Tibial artery (tissue), 4 donors: ENCODE data around the gene RAB19.

Source experiments
- DNase-seq, 2 donors: peaks; one replicate each; pipeline ENCODE4 v3.0.0-alpha.2; 2019
- H3K27ac ChIP-seq, 2 donors: fragments of 200-600 bp; sonication (generic) in 1 of 2; 1 replicate in 1 of 2; 2 replicates in 1 of 2; pipeline ENCODE4 v1.5.1; 2018 to 2019; ENCODE audit warnings: mild to moderate bottlenecking in 1 of 2
- H3K27me3 ChIP-seq, 2 donors: fragments of 200-600 bp; sonication (generic) in 1 of 2; one replicate each; pipeline versions ENCODE4 v1.5.1 to v1.6.0; 2016 to 2019
- H3K36me3 ChIP-seq, 3 donors: fragments of 200-600 bp; sonication (generic) in 2 of 3; one replicate each; pipeline ENCODE4 v1.5.1; 2016 to 2019; ENCODE audit warnings: mild to moderate bottlenecking in 2 of 3
- H3K4me1 ChIP-seq, 4 donors: fragments of 200-600 bp; sonication (generic) in 2 of 4; 1 replicate in 3 of 4; 2 replicates in 1 of 4; pipeline ENCODE4 v1.5.1; 2016 to 2019
- H3K4me3 ChIP-seq, 2 donors: fragments of 200-600 bp; sonication (generic) in 1 of 2; 1 replicate in 1 of 2; 2 replicates in 1 of 2; pipeline ENCODE4 v1.5.1; 2018 to 2019; ENCODE audit warnings: mild to moderate bottlenecking in 2 of 2
- H3K9me3 ChIP-seq, 3 donors: fragments of 200-600 bp; sonication (generic) in 1 of 3; one replicate each; pipeline ENCODE4 v1.5.1; 2016 to 2019
- intact Hi-C: fragments of 100-400 bp; cut with DNase I; formaldehyde crosslinking; loops from one replicate; pipeline ENCODE4 v1.15.0; 2023; ENCODE audit warnings: low total_unique reads
- TF ChIP-seq, protein P1 (sequence below), 2 experiments: fragments of 200-600 bp in 1 of 2; fragments of 450-650 bp in 1 of 2; IDR thresholded peaks; one replicate each; pipeline ENCODE4 v1.5.1; 2017 to 2019; ENCODE audit warnings: antibody characterized with exemption in 2 of 2, mild to moderate bottlenecking in 1 of 2, moderate library complexity in 1 of 2

RAB19 gene

DNA sequence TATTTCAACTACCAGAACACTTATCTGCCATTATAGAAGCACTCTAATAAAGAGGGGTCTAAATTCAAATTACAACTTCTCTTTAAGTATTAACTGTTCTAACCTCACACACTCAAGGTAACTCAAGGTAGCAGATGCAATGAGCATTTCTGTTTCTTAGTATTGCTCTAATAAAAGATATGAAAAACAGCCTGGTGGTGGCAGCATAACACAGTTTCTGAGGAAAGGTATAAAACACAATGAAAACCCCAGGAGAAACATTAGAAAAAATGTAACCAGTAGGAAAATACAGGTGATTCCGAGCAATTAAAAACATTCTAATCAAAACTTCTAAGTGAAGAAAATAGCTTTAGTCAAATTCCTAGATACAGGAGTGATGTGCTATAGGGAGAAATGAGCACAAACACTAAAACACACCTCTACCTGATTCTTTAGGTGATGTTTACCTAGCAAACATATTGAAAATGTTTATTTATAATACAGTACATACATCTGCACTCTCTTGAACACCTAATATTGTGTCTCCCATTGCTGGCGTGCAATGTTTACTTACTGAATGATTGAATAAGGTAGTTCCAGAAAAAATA, 72.0 kb downstream of the RAB19 start:
- Histone ChIP-seq H3K9me3 (no peaks in the 10 kb centered on the region), H3K27ac (no peak overlapping the region), H3K36me3 (peaks cover 0 to 13% (median 10%) of the 10 kb centered on the region in 3 donors), H3K4me1 (peaks cover 0 to 21% (median 15%) of the 10 kb centered on the region in 4 donors), H3K27me3 (no peaks in the 10 kb centered on the region), H3K4me3 (no peak overlapping the region)
- intact Hi-C loops: no loop called here
- DNase-seq: no peak
- TF ChIP-seq, protein P1, sequence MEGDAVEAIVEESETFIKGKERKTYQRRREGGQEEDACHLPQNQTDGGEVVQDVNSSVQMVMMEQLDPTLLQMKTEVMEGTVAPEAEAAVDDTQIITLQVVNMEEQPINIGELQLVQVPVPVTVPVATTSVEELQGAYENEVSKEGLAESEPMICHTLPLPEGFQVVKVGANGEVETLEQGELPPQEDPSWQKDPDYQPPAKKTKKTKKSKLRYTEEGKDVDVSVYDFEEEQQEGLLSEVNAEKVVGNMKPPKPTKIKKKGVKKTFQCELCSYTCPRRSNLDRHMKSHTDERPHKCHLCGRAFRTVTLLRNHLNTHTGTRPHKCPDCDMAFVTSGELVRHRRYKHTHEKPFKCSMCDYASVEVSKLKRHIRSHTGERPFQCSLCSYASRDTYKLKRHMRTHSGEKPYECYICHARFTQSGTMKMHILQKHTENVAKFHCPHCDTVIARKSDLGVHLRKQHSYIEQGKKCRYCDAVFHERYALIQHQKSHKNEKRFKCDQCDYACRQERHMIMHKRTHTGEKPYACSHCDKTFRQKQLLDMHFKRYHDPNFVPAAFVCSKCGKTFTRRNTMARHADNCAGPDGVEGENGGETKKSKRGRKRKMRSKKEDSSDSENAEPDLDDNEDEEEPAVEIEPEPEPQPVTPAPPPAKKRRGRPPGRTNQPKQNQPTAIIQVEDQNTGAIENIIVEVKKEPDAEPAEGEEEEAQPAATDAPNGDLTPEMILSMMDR (IDR thresholded peaks at IDR 0.05): peak; percentile 40 to 50

DNA sequence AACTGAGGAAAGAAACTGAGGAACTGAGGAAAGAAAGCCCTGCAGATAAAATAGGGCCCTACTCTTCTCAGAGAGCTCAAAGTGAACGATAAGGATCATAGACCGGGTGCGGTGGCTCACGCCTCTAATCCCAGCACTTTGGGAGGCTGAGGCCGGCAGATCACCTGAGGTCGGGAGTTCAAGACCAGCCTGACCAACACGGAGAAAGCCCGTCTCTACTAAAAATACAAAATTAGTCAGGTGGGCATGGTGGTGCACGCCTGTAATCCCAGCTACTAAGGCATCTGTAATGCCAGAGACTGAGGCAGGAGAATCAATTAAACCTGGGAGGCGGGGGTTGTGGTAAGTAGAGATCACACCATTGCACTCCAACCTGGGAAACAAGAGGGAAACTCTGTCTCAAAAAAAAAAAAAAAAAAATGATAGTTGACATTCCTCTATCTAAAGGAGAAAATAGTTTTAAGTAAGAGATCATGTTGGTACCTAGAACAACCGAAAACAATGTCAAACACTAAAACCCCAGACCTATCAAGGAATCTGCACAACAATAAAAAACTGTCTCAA, 72.9 kb downstream of the RAB19 start:
- Histone ChIP-seq H3K27ac (no peak overlapping the region), H3K4me3 (no peak overlapping the region), H3K36me3 (peaks cover 0 to 6% (median 3%) of the 10 kb centered on the region in 3 donors), H3K4me1 (peaks cover 0 to 21% (median 15%) of the 10 kb centered on the region in 4 donors), H3K27me3 (no peaks in the 10 kb centered on the region), H3K9me3 (no peaks in the 10 kb centered on the region)
- DNase-seq: no peak
- intact Hi-C loops: no loop called here
- TF ChIP-seq, protein P1 (IDR thresholded peaks at IDR 0.05): no peak
